WERI-Rb-1 (cell line): ENCODE measurements around the gene BCL2.

Experiments
- DNase-seq: peaks from one replicate; pipeline ENCODE4 v3.0.0-alpha.2; 2020
- H3K27ac ChIP-seq: fragments of 250-450 bp; sonication (Bioruptor Pico); 2 replicates; pipeline ENCODE4 v1.5.1; 2020; ENCODE audit warnings: mild to moderate bottlenecking, moderate library complexity
- H3K27me3 ChIP-seq: fragments of 250-450 bp; sonication (Bioruptor Pico); 2 replicates; pipeline ENCODE4 v1.5.1; 2021; ENCODE audit warnings: mild to moderate bottlenecking, low read depth, moderate library complexity; ENCODE audit not compliant: insufficient read depth, severe bottlenecking
- H3K36me3 ChIP-seq: fragments of 250-450 bp; sonication (Bioruptor Pico); 2 replicates; pipeline ENCODE4 v1.5.1; 2020; ENCODE audit warnings: mild to moderate bottlenecking, moderate library complexity
- H3K4me3 ChIP-seq: 2 replicates; pipeline ENCODE4 v1.5.1; 2011; ENCODE audit warnings: low read depth, mild to moderate bottlenecking, control low read depth, low read length
- H3K9me3 ChIP-seq: fragments of 250-450 bp; sonication (Bioruptor Pico); 2 replicates; pipeline ENCODE4 v1.5.1; 2021; ENCODE audit warnings: mild to moderate bottlenecking, moderate library complexity; ENCODE audit not compliant: severe bottlenecking
- TF ChIP-seq, protein P1 (sequence below): IDR thresholded peaks from 2 replicates; pipeline ENCODE4 v1.5.1; 2011; ENCODE audit warnings: low read depth, mild to moderate bottlenecking, control low read depth, inconsistent platforms, low read length

Gene BCL2

GRCh38 chr18:63147973-63148372 is 171.6 kb downstream of the BCL2 start:
- no peaks in the 10 kb centered on the region for H3K9me3 ChIP-seq
- H3K27me3 ChIP-seq: no peaks in the 10 kb centered on the region
- no peaks in the 10 kb centered on the region for H3K36me3 ChIP-seq
- TF ChIP-seq, protein P1, sequence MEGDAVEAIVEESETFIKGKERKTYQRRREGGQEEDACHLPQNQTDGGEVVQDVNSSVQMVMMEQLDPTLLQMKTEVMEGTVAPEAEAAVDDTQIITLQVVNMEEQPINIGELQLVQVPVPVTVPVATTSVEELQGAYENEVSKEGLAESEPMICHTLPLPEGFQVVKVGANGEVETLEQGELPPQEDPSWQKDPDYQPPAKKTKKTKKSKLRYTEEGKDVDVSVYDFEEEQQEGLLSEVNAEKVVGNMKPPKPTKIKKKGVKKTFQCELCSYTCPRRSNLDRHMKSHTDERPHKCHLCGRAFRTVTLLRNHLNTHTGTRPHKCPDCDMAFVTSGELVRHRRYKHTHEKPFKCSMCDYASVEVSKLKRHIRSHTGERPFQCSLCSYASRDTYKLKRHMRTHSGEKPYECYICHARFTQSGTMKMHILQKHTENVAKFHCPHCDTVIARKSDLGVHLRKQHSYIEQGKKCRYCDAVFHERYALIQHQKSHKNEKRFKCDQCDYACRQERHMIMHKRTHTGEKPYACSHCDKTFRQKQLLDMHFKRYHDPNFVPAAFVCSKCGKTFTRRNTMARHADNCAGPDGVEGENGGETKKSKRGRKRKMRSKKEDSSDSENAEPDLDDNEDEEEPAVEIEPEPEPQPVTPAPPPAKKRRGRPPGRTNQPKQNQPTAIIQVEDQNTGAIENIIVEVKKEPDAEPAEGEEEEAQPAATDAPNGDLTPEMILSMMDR: no peak
- no peak for DNase-seq
- H3K27ac ChIP-seq: no peak overlapping the region
- no peak overlapping the region for H3K4me3 ChIP-seq

- no peak overlapping the region for H3K27ac ChIP-seq
- TF ChIP-seq, protein P1: no peak
- no peak for DNase-seq
- H3K4me3 ChIP-seq: no peak overlapping the region
- H3K9me3 ChIP-seq: no peaks in the 10 kb centered on the region
- no peaks in the 10 kb centered on the region for H3K36me3 ChIP-seq
- no peaks in the 10 kb centered on the region for H3K27me3 ChIP-seq
Observed at GRCh38 chr18:63146828-63147409, 172.7 kb downstream of the BCL2 start.

- no peak overlapping the region for H3K27ac ChIP-seq
- TF ChIP-seq, protein P1: no peak
- H3K4me3 ChIP-seq: no peak overlapping the region
Observed at GRCh38 chr18:63145851-63146555, 173.6 kb downstream of the BCL2 start.

DNA sequence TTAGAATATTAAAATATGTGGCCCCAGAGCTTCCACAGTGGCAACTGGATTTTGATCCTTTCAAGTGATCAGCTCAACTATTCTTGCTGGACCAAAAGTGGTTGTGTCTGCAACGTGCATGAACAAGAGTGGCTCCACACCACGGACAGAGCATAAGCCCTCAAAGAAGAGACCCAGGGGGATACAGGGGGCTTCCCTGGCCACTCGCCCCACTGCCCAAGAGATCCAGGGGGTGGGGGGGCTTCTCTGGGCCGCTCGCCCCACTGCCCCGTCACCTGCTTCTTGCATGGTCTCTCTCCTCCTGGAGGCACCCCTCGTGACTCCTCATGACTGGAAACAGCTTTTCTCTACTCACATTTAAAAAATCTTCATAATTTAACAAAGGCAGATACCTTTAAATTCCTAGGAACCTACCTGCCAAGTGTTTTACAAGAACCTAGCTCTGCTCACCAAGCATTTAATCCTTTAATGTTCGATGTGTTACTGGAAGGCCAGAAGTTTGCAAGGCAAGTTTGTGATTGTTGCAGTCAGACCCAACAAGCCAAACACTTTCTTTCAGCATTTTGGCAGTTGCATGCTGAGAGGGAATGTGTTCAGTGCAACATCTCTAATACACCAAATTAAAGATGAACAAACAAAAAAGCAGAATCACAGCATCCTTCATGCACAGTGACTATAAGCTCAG is 174.3 kb downstream of the BCL2 start:
- Histone ChIP-seq H3K27me3 (no peaks in the 10 kb centered on the region), H3K36me3 (no peaks in the 10 kb centered on the region), H3K27ac (no peak overlapping the region), H3K9me3 (no peaks in the 10 kb centered on the region), H3K4me3 (no peak overlapping the region)
- TF ChIP-seq, protein P1: no peak
- no peak for DNase-seq

More at GRCh38 chr18:63145851-63146555, 173.6 kb downstream of the BCL2 start:
- no peaks in the 10 kb centered on the region for H3K9me3 ChIP-seq
- no peaks in the 10 kb centered on the region for H3K27me3 ChIP-seq
- no peaks in the 10 kb centered on the region for H3K36me3 ChIP-seq
- DNase-seq: no peak

DNA sequence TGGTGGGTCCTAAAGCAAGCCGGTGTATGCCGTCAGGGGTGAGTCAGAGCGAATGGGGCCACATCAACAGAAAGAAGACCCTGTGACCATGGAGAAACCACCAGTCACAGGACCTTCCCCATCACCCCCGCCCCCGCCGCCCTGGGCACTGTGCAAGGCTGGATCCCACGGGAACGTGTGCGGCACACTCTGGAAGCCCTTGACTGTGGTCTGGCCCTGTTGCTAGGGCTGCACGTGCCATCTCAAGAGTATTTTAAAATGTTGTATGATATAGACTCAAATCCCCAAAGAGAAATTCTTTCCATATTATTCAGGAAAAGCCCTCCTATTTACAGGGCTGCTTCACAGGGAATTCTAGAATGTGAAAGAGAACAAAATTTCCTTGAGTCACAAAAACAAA is 174.8 kb downstream of the BCL2 start:
- H3K9me3 ChIP-seq: no peaks in the 10 kb centered on the region
- H3K27me3 ChIP-seq: no peaks in the 10 kb centered on the region
- H3K4me3 ChIP-seq: no peak overlapping the region
- DNase-seq: no peak
- H3K36me3 ChIP-seq: no peaks in the 10 kb centered on the region
- TF ChIP-seq, protein P1: no peak
- no peak overlapping the region for H3K27ac ChIP-seq
